A549 (cell line): Measurements from ENCODE around the gene RBL1. TPM values are rescaled to one million over a fixed set of nuclear protein-coding genes. Genes with fewer than 3 reads are reported as not detected.

ENCODE experiments used
- CBX8 ChIP-seq: fragments of 200-600 bp; sonication (generic); IDR thresholded peaks from 2 replicates; pipeline ENCODE4 v1.6.1; 2016
- CHD4 ChIP-seq: fragments of 200-600 bp; sonication (generic); IDR thresholded peaks from 2 replicates; pipeline ENCODE4 v1.6.1; 2016; ENCODE audit warnings: antibody characterized with exemption, mild to moderate bottlenecking, borderline replicate concordance
- EHMT2 ChIP-seq: fragments of 200-600 bp; sonication (generic); IDR thresholded peaks from 2 replicates; pipeline ENCODE4 v1.6.1; 2016; ENCODE audit warnings: antibody characterized with exemption, low read depth, mild to moderate bottlenecking, moderate library complexity
- ELK1 ChIP-seq: fragments of 150-350 bp; IDR thresholded peaks from 2 replicates; pipeline ENCODE4 v1.6.1; 2014; ENCODE audit warnings: low read depth, mild to moderate bottlenecking, low read length
- EP300 ChIP-seq, 2 experiments: fragments of >200 bp; sonication (Bioruptor Twin); formaldehyde crosslinking; IDR thresholded peaks; 2 replicates in 1 of 2; 3 replicates in 1 of 2; pipeline ENCODE4 v1.6.1; 2016 to 2017
- ESRRA ChIP-seq: fragments of 150-350 bp; IDR thresholded peaks from 2 replicates; pipeline ENCODE4 v1.6.1; 2014; ENCODE audit warnings: mild to moderate bottlenecking, low read length, borderline replicate concordance
- FOSB ChIP-seq: fragments of 250-450 bp; sonication (Bioruptor Pico); IDR thresholded peaks from 2 replicates; pipeline ENCODE4 v1.5.0; 2020; ENCODE audit warnings: mild to moderate bottlenecking, moderate library complexity
- HES2 ChIP-seq: fragments of >200 bp; sonication (Bioruptor Twin); formaldehyde crosslinking; IDR thresholded peaks from 2 replicates; pipeline ENCODE4 v1.6.1; 2016
- HEYL ChIP-seq: fragments of 250-450 bp; sonication (Bioruptor Pico); IDR thresholded peaks from 2 replicates; pipeline ENCODE4 v1.8.0; 2021; ENCODE audit warnings: mild to moderate bottlenecking, moderate library complexity
- HMGXB4 ChIP-seq: fragments of 250-450 bp; sonication (Bioruptor Pico); IDR thresholded peaks from 2 replicates; pipeline ENCODE4 v1.5.0; 2021; ENCODE audit warnings: mild to moderate bottlenecking, moderate library complexity, borderline replicate concordance
- HOXA7 ChIP-seq: fragments of 250-450 bp; sonication (Bioruptor Pico); IDR thresholded peaks from 2 replicates; pipeline ENCODE4 v1.5.0; 2020; ENCODE audit warnings: mild to moderate bottlenecking, moderate library complexity
- HOXB13 ChIP-seq: fragments of 250-450 bp; sonication (Bioruptor Pico); IDR thresholded peaks from 2 replicates; pipeline ENCODE4 v1.5.0; 2020; ENCODE audit warnings: low read depth, mild to moderate bottlenecking, moderate library complexity
- JUN ChIP-seq, 2 experiments: fragments of >200 bp; sonication (Bioruptor Twin); formaldehyde crosslinking; IDR thresholded peaks; 2 replicates in 1 of 2; 3 replicates in 1 of 2; pipeline ENCODE4 v1.6.1; 2016 to 2017
- JUNB ChIP-seq: fragments of >200 bp; sonication (Bioruptor Twin); formaldehyde crosslinking; IDR thresholded peaks from 2 replicates; pipeline ENCODE4 v1.6.1; 2016
- KDM5A ChIP-seq: fragments of 200-600 bp; sonication (generic); IDR thresholded peaks from 2 replicates; pipeline ENCODE4 v1.6.1; 2016; ENCODE audit warnings: antibody characterized with exemption, mild to moderate bottlenecking
- MAFK ChIP-seq: fragments of 450-650 bp; IDR thresholded peaks from 2 replicates; pipeline ENCODE4 v1.6.1; 2014; ENCODE audit not compliant: partially characterized antibody
- NFE2L2 ChIP-seq: fragments of 150-350 bp; conservative IDR thresholded peaks from 2 replicates; pipeline ENCODE4 v1.6.1; 2014; ENCODE audit warnings: low read length
- POLR2A ChIP-seq: IDR thresholded peaks from 2 replicates; pipeline ENCODE4 v1.6.1; 2012; ENCODE audit warnings: mild to moderate bottlenecking, low read length
- RARB ChIP-seq: fragments of 250-450 bp; sonication (Bioruptor Pico); IDR thresholded peaks from 2 replicates; pipeline ENCODE4 v1.8.0; 2021; ENCODE audit warnings: mild to moderate bottlenecking, moderate library complexity
- RCOR1 ChIP-seq: fragments of 150-350 bp; IDR thresholded peaks from 2 replicates; pipeline ENCODE4 v1.6.1; 2014; ENCODE audit warnings: antibody characterized with exemption, low read length, low read depth
- SREBF2 ChIP-seq: fragments of 450-650 bp; IDR thresholded peaks from 2 replicates; pipeline ENCODE4 v1.6.1; 2014; ENCODE audit warnings: mild to moderate bottlenecking, moderate library complexity
- USF2 ChIP-seq: fragments of 450-650 bp; IDR thresholded peaks from 2 replicates; pipeline ENCODE4 v1.6.1; 2014; ENCODE audit warnings: antibody characterized with exemption
- ZNF302 ChIP-seq: fragments of 250-450 bp; sonication (Bioruptor Pico); IDR thresholded peaks from 2 replicates; pipeline ENCODE4 v1.9.0; 2021; ENCODE audit warnings: inconsistent platforms, mild to moderate bottlenecking, moderate library complexity
- polyA plus RNA-seq, 4 experiments: library from polyadenylated mRNA; depleted of rRNA in 3 of 4; stranded (reverse); fragments of >200 nt; fragmentation: RNase III in 1 of 4; extraction: RNeasy Plus Mini Kit Qiagen cat#74134 plus additional on column Dnase treatment in 1 of 4; gene quantifications; 2 replicates in 3 of 4; 3 replicates in 1 of 4; pipeline ENCODE4 v1.2.3, GENCODE V29; 2011 to 2017
- TF ChIP-seq, protein P1 (sequence below): IDR thresholded peaks from 2 replicates; pipeline ENCODE4 v1.6.1; 2012; ENCODE audit warnings: low read depth, borderline replicate concordance
- TF ChIP-seq, protein P2 (sequence below): IDR thresholded peaks from 2 replicates; pipeline ENCODE4 v1.6.1; 2012
- TF ChIP-seq, protein P3 (sequence below): fragments of 200-600 bp; sonication (generic); IDR thresholded peaks from 2 replicates; pipeline ENCODE4 v1.6.1; 2016; ENCODE audit warnings: antibody characterized with exemption, mild to moderate bottlenecking, moderate library complexity
- TF ChIP-seq, protein P4 (sequence below): IDR thresholded peaks from 2 replicates; pipeline ENCODE4 v1.6.1; 2012

Gene RBL1
- polyA plus RNA-seq, 2 of the 4 experiments (the other 2 are of a cell fraction): 10.2 to 17.1 TPM

DNA sequence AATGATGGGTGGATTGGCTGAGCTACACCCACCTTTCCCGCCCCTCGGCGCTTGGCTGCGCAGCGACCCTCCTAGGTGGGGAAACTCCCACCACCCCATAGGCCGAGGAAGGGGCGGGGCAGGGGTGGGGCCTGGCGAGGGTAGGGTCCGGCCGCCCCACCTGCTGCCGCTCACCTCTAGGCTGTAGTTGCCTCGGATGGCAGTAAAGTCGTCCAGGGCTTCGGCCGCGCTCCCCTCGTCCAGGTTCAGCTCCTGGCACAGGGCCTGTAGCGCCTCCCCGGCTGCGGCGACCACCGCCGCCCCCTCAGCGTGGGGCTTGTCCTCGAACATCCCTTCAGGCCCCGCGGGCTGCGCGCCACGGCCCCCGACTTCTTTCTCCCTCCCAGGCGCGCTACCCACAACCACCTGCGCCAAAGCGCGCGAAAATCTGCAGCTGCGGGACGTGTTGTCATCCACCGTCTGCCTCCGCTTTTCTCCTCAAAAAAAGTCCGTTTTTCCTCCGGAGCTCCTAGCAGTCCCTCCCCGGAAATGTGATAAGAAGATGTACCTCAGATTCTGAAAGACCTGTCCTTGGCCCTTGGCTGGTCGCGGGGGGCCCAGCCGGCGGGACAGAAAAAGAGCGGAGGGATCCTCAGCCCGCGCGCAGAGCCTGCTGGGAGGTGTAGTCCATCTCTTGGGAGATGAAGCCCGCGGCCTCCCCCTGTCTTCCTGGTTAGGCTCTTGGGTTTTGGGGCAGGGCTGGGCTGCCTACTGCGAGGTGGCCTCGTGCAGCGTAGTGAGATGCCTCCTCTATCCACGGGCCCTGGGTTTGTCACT is at the start of gene RBL1 (continued):
- TF ChIP-seq, protein P1, sequence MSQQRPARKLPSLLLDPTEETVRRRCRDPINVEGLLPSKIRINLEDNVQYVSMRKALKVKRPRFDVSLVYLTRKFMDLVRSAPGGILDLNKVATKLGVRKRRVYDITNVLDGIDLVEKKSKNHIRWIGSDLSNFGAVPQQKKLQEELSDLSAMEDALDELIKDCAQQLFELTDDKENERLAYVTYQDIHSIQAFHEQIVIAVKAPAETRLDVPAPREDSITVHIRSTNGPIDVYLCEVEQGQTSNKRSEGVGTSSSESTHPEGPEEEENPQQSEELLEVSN: peak; percentile 96
- TF ChIP-seq MAFK (no peak), POLR2A (peak; percentile 38; the same call in 1 of the 2 replicates), CBX8 (no peak), SREBF2 (no peak), FOSB (CRISPR knock-in tag) (no peak), USF2 (no peak), RARB (CRISPR knock-in tag) (no peak), RCOR1 (no peak), HEYL (no peak), CHD4 (no peak), KDM5A (peak; percentile 44; the same call in 1 of the 2 replicates), EHMT2 (no peak), JUN (IDR thresholded peaks at IDR 0.05) (peak; percentile 72 to 91), ESRRA (no peak), ZNF302 (CRISPR knock-in tag) (0 out of 2 replicates have a peak, but pooled peaks have one; percentile 33), EP300 (IDR thresholded peaks at IDR 0.05) (no peak), JUNB (no peak), HOXB13 (CRISPR knock-in tag) (peak; percentile 86), NFE2L2 (no peak; the same call in 1 of the 2 replicates), HES2 (no peak), HOXA7 (CRISPR knock-in tag) (0 out of 2 replicates have a peak, but pooled peaks have one; percentile 29), ELK1 (no peak), HMGXB4 (peak; percentile 94)
- TF ChIP-seq, protein P2, sequence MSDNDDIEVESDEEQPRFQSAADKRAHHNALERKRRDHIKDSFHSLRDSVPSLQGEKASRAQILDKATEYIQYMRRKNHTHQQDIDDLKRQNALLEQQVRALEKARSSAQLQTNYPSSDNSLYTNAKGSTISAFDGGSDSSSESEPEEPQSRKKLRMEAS: peak; percentile 96
- TF ChIP-seq, protein P3, sequence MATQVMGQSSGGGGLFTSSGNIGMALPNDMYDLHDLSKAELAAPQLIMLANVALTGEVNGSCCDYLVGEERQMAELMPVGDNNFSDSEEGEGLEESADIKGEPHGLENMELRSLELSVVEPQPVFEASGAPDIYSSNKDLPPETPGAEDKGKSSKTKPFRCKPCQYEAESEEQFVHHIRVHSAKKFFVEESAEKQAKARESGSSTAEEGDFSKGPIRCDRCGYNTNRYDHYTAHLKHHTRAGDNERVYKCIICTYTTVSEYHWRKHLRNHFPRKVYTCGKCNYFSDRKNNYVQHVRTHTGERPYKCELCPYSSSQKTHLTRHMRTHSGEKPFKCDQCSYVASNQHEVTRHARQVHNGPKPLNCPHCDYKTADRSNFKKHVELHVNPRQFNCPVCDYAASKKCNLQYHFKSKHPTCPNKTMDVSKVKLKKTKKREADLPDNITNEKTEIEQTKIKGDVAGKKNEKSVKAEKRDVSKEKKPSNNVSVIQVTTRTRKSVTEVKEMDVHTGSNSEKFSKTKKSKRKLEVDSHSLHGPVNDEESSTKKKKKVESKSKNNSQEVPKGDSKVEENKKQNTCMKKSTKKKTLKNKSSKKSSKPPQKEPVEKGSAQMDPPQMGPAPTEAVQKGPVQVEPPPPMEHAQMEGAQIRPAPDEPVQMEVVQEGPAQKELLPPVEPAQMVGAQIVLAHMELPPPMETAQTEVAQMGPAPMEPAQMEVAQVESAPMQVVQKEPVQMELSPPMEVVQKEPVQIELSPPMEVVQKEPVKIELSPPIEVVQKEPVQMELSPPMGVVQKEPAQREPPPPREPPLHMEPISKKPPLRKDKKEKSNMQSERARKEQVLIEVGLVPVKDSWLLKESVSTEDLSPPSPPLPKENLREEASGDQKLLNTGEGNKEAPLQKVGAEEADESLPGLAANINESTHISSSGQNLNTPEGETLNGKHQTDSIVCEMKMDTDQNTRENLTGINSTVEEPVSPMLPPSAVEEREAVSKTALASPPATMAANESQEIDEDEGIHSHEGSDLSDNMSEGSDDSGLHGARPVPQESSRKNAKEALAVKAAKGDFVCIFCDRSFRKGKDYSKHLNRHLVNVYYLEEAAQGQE: no peak
- TF ChIP-seq, protein P4, sequence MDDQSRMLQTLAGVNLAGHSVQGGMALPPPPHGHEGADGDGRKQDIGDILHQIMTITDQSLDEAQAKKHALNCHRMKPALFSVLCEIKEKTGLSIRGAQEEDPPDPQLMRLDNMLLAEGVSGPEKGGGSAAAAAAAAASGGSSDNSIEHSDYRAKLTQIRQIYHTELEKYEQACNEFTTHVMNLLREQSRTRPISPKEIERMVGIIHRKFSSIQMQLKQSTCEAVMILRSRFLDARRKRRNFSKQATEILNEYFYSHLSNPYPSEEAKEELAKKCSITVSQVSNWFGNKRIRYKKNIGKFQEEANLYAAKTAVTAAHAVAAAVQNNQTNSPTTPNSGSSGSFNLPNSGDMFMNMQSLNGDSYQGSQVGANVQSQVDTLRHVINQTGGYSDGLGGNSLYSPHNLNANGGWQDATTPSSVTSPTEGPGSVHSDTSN: peak; percentile 95
